Cardiac muscle cell (in vitro differentiated cells and primary cell): Measurements from ENCODE around the gene CRB3. TPM values are rescaled to one million over a fixed set of nuclear protein-coding genes. Genes with fewer than 3 reads are reported as not detected.

Experiments
- DNase-seq, 2 donors: peaks; one replicate each; pipeline versions ENCODE4 v3.0.0 to v3.0.0-alpha.2; 2010 to 2017; ENCODE audit warnings: low read depth in 1 of 2, low spot score in 1 of 2
- H3K27ac ChIP-seq: fragments of 200-600 bp; sonication (generic); 2 replicates; pipeline ENCODE4 v1.5.1; 2016
- H3K27me3 ChIP-seq: fragments of 200-600 bp; sonication (generic); 2 replicates; pipeline ENCODE4 v1.6.0; 2016; ENCODE audit warnings: control low read depth
- H3K36me3 ChIP-seq: fragments of 200-600 bp; sonication (generic); 2 replicates; pipeline ENCODE4 v1.5.1; 2016; ENCODE audit warnings: control low read depth
- H3K4me1 ChIP-seq: fragments of 200-600 bp; sonication (generic); 2 replicates; pipeline ENCODE4 v1.8.1; 2017; ENCODE audit warnings: low read depth, mild to moderate bottlenecking, mixed run types
- H3K4me3 ChIP-seq: fragments of 200-600 bp; sonication (generic); 2 replicates; pipeline ENCODE4 v1.5.1; 2016; ENCODE audit warnings: mild to moderate bottlenecking
- H3K9me3 ChIP-seq: fragments of 200-600 bp; sonication (generic); 2 replicates; pipeline ENCODE4 v1.5.1; 2017; ENCODE audit warnings: low read depth, mild to moderate bottlenecking, control low read depth
- CTCF ChIP-seq: IDR thresholded peaks from 2 replicates; pipeline ENCODE4 v1.5.1; 2012; ENCODE audit warnings: low read depth, mild to moderate bottlenecking, low read length
- polyA plus RNA-seq: library from polyadenylated mRNA; unstranded; fragments of >200 nt; fragmentation: Nextera tagmentation; extraction: Ambion mirVana; gene quantifications from 2 replicates; pipeline ENCODE4 v1.2.1, GENCODE V29; 2016
- total RNA-seq: library from RNA; depleted of rRNA; stranded (reverse); fragments of >200 nt; gene quantifications from 2 replicates; pipeline ENCODE4 v1.2.3, GENCODE V29; 2016

CRB3 gene
- total and polyA plus RNA-seq, 2 experiments from 2014 or later: 1.1 to 2.9 TPM

- no peaks in the 10 kb centered on the region for H3K4me1 ChIP-seq
- no peak overlapping the region for H3K4me3 ChIP-seq
- DNase-seq: no peak
- H3K27ac ChIP-seq: no peak overlapping the region
- no peaks in the 10 kb centered on the region for H3K36me3 ChIP-seq
- TF ChIP-seq CTCF: no peak
- H3K9me3 ChIP-seq: no peaks in the 10 kb centered on the region
- peaks cover 48% of the 10 kb centered on the region for H3K27me3 ChIP-seq
Observed at GRCh38 chr19:6465663-6466062, 1.6 kb downstream of the CRB3 start.

GRCh38 chr19:6466526-6467248, 2.6 kb downstream of the CRB3 start:
- no peaks in the 10 kb centered on the region for H3K36me3 ChIP-seq
- DNase-seq: no peak
- TF ChIP-seq CTCF: no peak
- H3K27ac ChIP-seq: no peak overlapping the region
- H3K4me1 ChIP-seq: no peaks in the 10 kb centered on the region
- H3K4me3 ChIP-seq: no peak overlapping the region
- H3K9me3 ChIP-seq: no peaks in the 10 kb centered on the region
- peaks cover 44% of the 10 kb centered on the region for H3K27me3 ChIP-seq

GRCh38 chr19:6467384-6467783, 3.3 kb downstream of the CRB3 start:
- DNase-seq: no peak
- TF ChIP-seq CTCF: no peak
- Histone ChIP-seq H3K4me3 (no peak overlapping the region), H3K36me3 (no peaks in the 10 kb centered on the region), H3K4me1 (no peaks in the 10 kb centered on the region), H3K27me3 (peaks cover 37% of the 10 kb centered on the region), H3K27ac (no peak overlapping the region), H3K9me3 (no peaks in the 10 kb centered on the region)

- Histone ChIP-seq H3K9me3 (no peaks in the 10 kb centered on the region), H3K4me1 (no peaks in the 10 kb centered on the region), H3K36me3 (no peaks in the 10 kb centered on the region), H3K27ac (no peak overlapping the region), H3K27me3 (peaks cover 15% of the 10 kb centered on the region), H3K4me3 (no peak overlapping the region)
- TF ChIP-seq CTCF: no peak
- DNase-seq: no peak
Observed at GRCh38 chr19:6470173-6470572, 6.1 kb downstream of the CRB3 start.

GRCh38 chr19:6471076-6471475, 7.0 kb downstream of the CRB3 start:
- TF ChIP-seq CTCF: no peak
- Histone ChIP-seq H3K4me3 (no peak overlapping the region), H3K4me1 (no peaks in the 10 kb centered on the region), H3K27me3 (peaks cover 12% of the 10 kb centered on the region), H3K27ac (no peak overlapping the region), H3K9me3 (no peaks in the 10 kb centered on the region), H3K36me3 (no peaks in the 10 kb centered on the region)
- DNase-seq: no peak
